ENCODE measurements around the gene NKX2-3. TPM values are rescaled to one million over a fixed set of nuclear protein-coding genes. Genes with fewer than 3 reads are reported as not detected.

The NKX2-3 gene
- total RNA-seq, 1 experiment from 2014 or later, result not detected

DNA sequence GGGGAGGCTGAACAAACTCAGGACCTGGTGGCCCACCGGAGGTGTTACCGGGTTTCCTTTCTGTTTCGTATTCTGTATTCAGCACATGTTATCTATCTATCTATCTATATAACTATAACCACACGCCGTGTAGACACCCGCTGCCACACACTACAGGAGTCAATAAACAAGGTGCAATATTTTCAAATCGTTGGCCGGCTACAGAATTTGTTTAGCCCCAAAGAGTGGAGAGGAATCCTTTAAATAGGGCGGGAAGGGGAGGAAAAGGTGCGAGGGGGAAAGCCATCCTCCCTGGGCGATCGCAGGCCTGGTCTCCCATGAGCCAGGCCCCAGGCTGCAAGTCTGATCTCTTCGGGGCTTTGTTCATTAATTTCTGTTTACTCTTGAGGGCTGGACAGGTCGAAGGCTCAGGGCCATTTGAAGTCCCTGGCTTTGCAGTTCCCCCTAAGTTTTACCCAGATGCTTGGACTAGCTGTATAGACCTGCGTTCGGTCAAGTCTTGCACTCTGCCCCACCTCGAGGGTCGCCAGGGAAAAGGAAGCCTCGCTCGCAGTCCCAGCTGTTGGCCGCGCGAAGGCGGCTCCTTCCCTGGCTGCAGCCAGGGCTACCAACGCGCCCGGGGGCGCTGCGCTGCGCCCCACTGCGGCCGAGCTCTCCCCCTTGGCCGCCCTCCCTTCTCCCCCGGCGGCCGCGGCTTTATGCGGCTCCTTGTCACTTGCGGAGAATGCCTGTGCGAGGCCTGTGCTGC, 3.8 kb downstream of the NKX2-3 start:
- Histone ChIP-seq H3K9ac (ENCODE audit: low read length) (no peak overlapping the region), H3K4me3 (replicated peaks in 1 of 2; ENCODE audit: low read depth in 1 of 2, low read length in 2 of 2) (no peak overlapping the region), H3K4me1 (ENCODE audit: control insufficient read depth in 1 of 2, insufficient read depth in 2 of 2, low read length in 2 of 2) (no peaks in the 10 kb centered on the region), H4K20me1 (ENCODE audit: insufficient read depth) (no peaks in the 10 kb centered on the region), H3K4me2 (ENCODE audit: low read length) (no peak overlapping the region), H3K79me2 (ENCODE audit: insufficient read depth, low read length) (no peaks in the 10 kb centered on the region), H3K36me3 (ENCODE audit: control insufficient read depth in 1 of 2, insufficient read depth in 2 of 2, low read length in 2 of 2) (no peaks in the 10 kb centered on the region), H3K9me2 (ENCODE audit: insufficient read depth) (no peaks in the 10 kb centered on the region), H3K27me3 (ENCODE audit: insufficient read depth, low read length) (no peaks in the 10 kb centered on the region), H3K9me3 (ENCODE audit: control insufficient read depth in 1 of 2, insufficient read depth in 1 of 2, low read depth in 1 of 2, low read length in 2 of 2) (no peaks in the 10 kb centered on the region), H3K27ac (ENCODE audit: low read depth, low read length) (no peak overlapping the region; the same call in 1 of the 2 replicates), H2AFZ (ENCODE audit: low read depth, low read length, poor library complexity, severe bottlenecking) (no peak overlapping the region)
- DNase-seq (ENCODE audit: low read depth, low spot score), result no peak
- ChIA-PET POLR2A (no interaction called here), RAD21 (ENCODE audit: low non-redundant PET in 1 of 2, low total read pairs in 2 of 2, uncharacterized antibody in 2 of 2, unreplicated experiment in 2 of 2) (no interaction called here), CTCF (interaction anchor here (1.0 kb wide), 1 partner anchor 24 kb away, joined by 3 read pairs; no protein-coding TSS in a partner anchor)
- BruUV-seq (replicated peaks), result no TSS peak
- ATAC-seq, result no peak
- TF ChIP-seq ZNF274 (IDR thresholded peaks at IDR 0.05; ENCODE audit: low read depth, low read length), result no peak
- no peak for TF ChIP-seq EZH2 (IDR thresholded peaks at IDR 0.05)
- TF ChIP-seq, protein P1, sequence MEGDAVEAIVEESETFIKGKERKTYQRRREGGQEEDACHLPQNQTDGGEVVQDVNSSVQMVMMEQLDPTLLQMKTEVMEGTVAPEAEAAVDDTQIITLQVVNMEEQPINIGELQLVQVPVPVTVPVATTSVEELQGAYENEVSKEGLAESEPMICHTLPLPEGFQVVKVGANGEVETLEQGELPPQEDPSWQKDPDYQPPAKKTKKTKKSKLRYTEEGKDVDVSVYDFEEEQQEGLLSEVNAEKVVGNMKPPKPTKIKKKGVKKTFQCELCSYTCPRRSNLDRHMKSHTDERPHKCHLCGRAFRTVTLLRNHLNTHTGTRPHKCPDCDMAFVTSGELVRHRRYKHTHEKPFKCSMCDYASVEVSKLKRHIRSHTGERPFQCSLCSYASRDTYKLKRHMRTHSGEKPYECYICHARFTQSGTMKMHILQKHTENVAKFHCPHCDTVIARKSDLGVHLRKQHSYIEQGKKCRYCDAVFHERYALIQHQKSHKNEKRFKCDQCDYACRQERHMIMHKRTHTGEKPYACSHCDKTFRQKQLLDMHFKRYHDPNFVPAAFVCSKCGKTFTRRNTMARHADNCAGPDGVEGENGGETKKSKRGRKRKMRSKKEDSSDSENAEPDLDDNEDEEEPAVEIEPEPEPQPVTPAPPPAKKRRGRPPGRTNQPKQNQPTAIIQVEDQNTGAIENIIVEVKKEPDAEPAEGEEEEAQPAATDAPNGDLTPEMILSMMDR (IDR thresholded peaks at IDR 0.05 in 2 of 3, conservative IDR thresholded peaks at IDR 0.05 in 1 of 3; ENCODE audit: borderline replicate concordance in 1 of 3, insufficient read depth in 1 of 3, low read depth in 2 of 3, low read length in 2 of 3), result no peak
- TF ChIP-seq POLR2A (IDR thresholded peaks at IDR 0.05; ENCODE audit: borderline replicate concordance, extremely low read depth, insufficient read depth, insufficient read length), result no peak
- no peak for TF ChIP-seq CEBPB (IDR thresholded peaks at IDR 0.05; ENCODE audit: low read depth)
- no peak for TF ChIP-seq EZH2phosphoT487 (IDR thresholded peaks at IDR 0.05; ENCODE audit: borderline replicate concordance)
- no peak for TF ChIP-seq ZFX (IDR thresholded peaks at IDR 0.05)
- no peak for TF ChIP-seq RAD21 (IDR thresholded peaks at IDR 0.05; ENCODE audit: low read depth)
- no peak for TF ChIP-seq SRF (IDR thresholded peaks at IDR 0.05; ENCODE audit: low read depth)
- no peak for TF ChIP-seq FOSL1 (IDR thresholded peaks at IDR 0.05; ENCODE audit: low read depth)
- intact Hi-C loops (cut with micrococcal nuclease), result no loop called here
